GM20431 (cell line): Measurements from ENCODE around the gene DNAJB2.
"Not testable (repeated sequence)": the region's sequence is repeated elsewhere in the genome, so short reads cannot be mapped to it uniquely, and the experiment has no call there.

ENCODE experiments used
- in situ Hi-C: fragments of 300-500 bp; cut with MseI, MboI; formaldehyde crosslinking; loops from one replicate; pipeline ENCODE4 v1.15.0; 2020; ENCODE audit warnings: low sequenced_read_pairs; ENCODE audit not compliant: unreplicated experiment

DNAJB2 gene

GRCh38 chr2:219282943-219283581 is 3.9 kb downstream of the DNAJB2 start:
- in situ Hi-C loops, result no loop called here

GRCh38 chr2:219284501-219285372 is 5.6 kb downstream of the DNAJB2 start:
- in situ Hi-C loops, result no loop called here

- in situ Hi-C loops, result no loop called here
Observed at GRCh38 chr2:219285373-219285735, 6.2 kb downstream of the DNAJB2 start.

- in situ Hi-C loops, result no loop called here
Observed at GRCh38 chr2:219285894-219286425, 6.8 kb downstream of the DNAJB2 start.

GRCh38 chr2:219286436-219287115 is 7.4 kb downstream of the DNAJB2 start:
- in situ Hi-C loops, result no loop called here

- in situ Hi-C loops, result not testable (repeated sequence)
Observed at GRCh38 chr2:219287116-219287440, 7.9 kb downstream of the DNAJB2 start.

GRCh38 chr2:219287580-219288265 is 8.6 kb downstream of the DNAJB2 start:
- in situ Hi-C loops, result no loop called here

- in situ Hi-C loops, result no loop called here
Observed at GRCh38 chr2:219289195-219289536, 10.0 kb downstream of the DNAJB2 start.

- in situ Hi-C loops, result no loop called here
Observed at GRCh38 chr2:219289537-219290361, 10.6 kb downstream of the DNAJB2 start.

GRCh38 chr2:219290381-219291171 is 11.4 kb downstream of the DNAJB2 start:
- in situ Hi-C loops, result no loop called here

- in situ Hi-C loops, result no loop called here
Observed at GRCh38 chr2:219291394-219291793, 12.2 kb downstream of the DNAJB2 start.

GRCh38 chr2:219291910-219292490 is 12.8 kb downstream of the DNAJB2 start:
- in situ Hi-C loops, result no loop called here

- in situ Hi-C loops, result no loop called here
Observed at GRCh38 chr2:219292616-219293015, 13.4 kb downstream of the DNAJB2 start.

GRCh38 chr2:219293736-219294231 is 14.6 kb downstream of the DNAJB2 start:
- in situ Hi-C loops, result no loop called here

GRCh38 chr2:219294356-219295351 is 15.5 kb downstream of the DNAJB2 start:
- in situ Hi-C loops, result no loop called here

- in situ Hi-C loops, result no loop called here
Observed at GRCh38 chr2:219296142-219296541, 17.0 kb downstream of the DNAJB2 start.
